Stimulated activated CD8-positive, alpha-beta memory T cell treated with anti-CD3 and anti-CD28 coated beads, Interleukin-15, amount 100 ng/mL, for 48 hours (primary cell): ENCODE results near the gene SNX33.

Experiments
- DNase-seq, 2 donors: peaks; one replicate each; pipeline ENCODE4 v3.0.0-alpha.2; 2020; ENCODE audit warnings: low read depth in 2 of 2

SNX33 gene

DNA sequence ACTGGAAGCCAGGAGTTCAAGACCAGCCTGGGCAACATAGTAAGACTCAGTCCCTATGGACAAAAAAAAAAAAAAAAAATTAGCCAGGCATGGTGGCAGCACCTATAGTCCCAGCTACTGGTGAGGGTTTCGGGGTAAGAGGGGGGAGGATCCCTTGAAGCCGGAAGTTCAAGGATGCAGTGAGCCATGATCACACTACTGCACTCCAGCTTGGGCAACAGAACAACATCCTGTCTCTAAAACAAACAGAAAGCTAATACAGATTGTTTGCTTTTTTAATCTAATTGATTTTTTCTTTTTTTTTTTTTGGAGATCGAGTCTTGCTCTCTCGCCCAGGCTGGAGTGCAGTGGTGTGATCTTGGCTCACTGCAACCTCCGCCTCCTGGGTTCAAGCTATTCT, 6.1 kb upstream of the SNX33 start:
- DNase-seq, result no peak

DNA sequence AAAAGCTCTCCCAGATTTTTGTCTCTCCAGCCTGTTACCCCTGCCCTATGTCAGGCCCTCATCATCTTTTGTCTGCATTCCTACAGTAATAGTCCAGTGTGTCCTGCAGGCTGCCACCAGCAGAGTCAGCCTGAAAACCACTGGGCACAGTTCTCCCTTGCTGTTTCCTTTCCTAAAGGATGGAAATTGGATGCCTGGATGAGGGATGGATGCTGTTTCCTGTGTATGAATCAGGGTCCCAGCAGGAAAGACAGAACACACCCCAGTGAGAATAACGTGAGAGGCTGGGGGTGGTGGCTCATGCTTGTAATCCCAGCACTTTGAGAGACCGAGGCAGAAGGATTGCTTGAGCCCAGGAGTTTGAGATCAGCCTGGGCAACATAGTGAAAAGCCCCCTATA, 3.3 kb upstream of the SNX33 start:
- DNase-seq, result no peak

GRCh38 chr15:75646112-75646943, 1.4 kb upstream of the SNX33 start:
- DNase-seq, result no peak

DNA sequence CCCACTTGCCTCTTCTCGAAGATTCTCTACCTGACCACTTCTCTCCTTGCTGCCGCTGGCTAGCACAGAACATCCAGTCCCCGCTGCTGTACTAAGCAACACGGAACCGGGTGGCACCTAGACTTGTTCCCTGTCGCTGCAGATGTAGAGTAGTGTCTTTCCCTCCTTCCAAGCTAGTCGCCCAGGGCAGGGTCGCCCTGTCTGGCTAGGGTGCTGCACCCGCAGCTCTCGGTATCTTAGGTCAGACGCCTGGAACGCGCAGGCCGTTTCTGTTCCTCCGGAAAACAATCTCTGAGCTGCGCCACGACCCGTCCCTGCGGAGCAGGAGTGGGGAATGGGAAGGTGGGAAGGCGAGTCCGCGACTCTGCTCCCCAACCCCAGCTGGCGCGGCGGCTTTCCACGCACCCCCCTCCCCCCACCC, 758 bp upstream of the SNX33 start:
- DNase-seq, result no peak

DNA sequence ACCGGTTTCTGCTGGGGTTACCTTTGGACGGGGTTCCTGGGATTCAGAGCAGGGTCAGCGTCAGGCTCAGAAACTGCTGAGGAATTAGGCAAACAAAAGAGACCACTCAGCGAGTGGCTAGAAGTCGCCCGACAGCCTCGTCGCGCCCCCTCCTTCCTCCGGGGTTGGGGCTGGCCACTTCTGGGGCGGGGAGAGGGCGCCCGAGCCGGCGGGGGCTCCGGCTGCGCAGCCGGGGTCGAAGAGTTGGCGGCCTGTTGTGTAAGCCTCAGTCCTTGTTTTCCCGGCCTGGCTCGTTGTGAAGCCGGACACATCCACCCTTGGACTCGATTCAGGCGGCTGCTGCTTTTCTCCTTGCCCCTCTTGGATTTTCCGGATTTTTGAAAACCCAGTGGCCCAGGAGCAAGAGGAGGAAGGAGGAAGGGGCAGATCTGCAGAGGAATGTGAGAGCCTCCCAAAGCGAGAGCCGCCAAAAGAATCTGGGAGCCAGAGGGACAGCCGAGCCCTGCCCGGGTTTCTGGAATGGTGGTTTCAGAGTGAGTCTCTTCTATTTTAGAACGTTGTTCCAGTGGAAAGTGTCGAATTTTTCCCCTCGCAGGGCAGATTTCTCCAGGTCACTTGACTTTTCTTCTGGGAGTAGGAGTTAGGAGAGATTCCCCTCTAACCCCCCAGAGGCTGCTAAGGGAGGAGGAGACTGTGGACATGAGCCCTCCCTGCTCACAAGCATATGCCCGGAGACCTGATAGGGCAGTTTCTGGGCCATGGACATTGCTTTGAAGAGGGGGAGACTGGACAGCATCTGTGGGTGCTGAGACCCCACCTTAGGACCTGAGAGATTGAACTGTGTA, 666 bp downstream of the SNX33 start:
- no peak for DNase-seq

DNA sequence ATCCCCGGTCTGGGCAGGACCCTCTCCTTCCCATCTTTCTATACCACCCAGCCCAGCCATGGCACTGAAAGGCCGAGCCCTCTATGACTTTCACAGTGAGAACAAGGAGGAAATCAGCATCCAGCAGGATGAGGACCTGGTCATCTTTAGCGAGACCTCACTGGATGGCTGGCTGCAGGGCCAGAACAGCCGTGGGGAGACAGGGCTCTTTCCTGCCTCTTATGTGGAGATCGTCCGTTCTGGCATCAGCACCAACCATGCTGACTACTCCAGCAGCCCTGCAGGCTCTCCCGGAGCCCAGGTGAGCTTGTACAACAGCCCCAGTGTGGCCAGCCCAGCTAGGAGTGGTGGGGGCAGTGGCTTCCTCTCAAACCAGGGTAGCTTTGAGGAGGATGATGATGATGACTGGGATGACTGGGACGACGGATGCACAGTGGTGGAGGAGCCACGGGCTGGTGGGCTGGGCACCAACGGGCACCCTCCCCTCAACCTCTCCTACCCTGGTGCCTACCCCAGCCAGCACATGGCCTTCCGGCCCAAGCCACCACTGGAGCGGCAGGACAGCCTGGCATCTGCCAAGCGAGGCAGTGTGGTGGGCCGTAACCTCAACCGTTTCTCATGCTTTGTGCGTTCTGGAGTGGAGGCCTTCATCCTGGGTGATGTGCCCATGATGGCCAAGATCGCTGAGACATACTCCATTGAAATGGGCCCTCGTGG, 1.5 kb downstream of the SNX33 start:
- no peak for DNase-seq

GRCh38 chr15:75649848-75650247, 2.1 kb downstream of the SNX33 start:
- DNase-seq, result no peak

GRCh38 chr15:75650908-75651809, 3.4 kb downstream of the SNX33 start:
- no peak for DNase-seq

- DNase-seq, result no peak
These were observed 4.3 kb downstream of the SNX33 start for GRCh38 chr15:75651810-75652543.

DNA sequence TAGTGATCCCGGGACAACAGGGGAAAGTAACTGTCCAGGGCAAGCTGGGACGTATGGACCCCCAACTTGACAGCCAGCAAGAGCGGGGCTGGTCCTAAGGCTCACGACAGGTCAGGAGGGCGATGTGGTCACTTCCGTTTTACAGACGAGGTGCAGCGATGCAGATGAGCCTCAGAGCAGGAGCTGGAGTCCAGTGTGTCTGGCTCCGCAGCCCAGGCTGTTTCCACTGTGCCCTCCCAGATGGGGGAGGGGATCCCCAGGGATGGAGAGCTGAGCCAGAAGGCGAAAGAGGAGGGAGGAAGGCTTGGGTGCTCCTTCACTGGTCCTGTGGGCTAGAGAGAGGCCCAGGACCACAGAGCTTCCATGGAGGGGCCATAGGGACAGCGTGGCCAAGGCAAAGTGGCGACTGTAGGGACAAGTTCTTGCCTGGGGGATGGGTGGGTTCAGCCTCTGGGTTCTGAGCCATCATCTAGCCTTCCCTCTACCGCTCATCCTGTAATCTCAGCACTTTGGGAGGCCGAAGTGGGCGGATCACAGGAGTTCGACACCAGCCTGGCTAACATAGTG, 5.7 kb downstream of the SNX33 start:
- no peak for DNase-seq

DNA sequence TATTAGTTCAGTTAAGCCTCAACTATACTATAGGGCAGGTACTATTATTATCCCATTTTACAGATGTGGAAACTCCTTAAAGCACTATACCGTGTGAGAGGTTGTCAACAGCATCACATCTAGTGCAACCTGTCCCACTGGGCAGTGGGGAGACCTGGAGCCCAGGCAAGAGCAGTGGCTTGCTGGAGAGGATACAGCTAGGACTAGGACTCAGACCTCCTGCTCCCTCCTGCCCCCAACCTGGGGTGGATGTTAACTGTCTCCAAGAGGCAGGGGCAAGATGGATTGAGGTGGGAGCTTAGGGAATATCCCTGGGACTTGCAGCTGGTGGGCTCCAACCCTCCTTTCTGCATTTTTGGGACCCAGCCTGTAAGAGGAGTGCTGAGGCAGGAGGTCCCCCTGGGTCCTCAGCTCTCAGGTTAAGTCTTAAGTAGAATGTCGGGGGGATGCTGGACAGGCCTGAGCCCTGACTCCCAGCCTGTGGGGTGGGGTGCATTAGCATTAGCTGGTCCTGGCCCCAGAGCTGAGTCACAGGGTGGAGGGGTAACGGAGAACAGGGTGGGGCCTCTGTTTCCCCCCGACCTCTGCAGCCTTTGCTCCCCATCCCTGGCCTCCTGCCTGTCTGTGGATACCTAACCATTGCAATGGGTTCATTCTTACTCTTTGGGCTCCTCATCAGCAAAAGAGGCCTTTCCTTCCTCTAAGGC, 6.6 kb downstream of the SNX33 start:
- no peak for DNase-seq

DNA sequence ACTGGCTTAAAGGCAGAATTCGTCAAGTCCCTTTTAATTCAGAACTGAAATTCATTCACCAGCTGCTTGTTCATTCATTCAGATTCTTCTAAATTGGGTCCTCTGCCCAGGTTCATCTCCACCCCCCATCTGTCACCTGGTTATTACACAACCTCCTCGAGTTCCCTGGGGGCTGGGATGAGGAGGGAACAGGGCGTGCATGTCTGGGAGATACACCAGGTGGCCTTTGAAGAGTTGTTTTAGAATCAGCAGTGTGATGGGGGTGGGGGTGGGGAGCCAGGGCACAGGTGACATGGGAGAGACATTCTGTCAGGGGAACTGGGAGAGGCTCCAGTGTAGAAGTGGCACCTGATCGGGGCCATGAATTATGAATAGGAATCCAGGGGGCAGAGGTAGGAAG, 8.2 kb downstream of the SNX33 start:
- no peak for DNase-seq

DNA sequence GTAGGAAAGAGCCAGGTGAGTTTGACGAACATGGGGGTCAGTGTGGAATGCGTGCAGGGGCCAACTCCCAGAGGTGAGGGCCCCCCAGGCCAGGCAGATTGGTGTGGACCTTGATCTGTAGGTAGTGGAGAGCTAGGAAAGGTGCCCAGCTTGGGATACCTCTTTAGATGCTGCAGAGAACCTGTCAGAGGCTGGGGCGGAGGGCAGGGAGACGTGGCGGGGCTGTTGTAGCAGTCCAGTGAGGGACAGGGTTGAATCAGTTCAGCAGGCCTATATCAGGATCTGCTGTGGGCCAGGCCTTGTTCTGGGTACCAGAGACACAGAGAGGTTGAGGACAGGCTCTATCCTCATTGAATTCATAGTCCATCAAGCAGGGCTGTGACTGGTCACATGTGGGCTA, 8.6 kb downstream of the SNX33 start:
- no peak for DNase-seq

DNA sequence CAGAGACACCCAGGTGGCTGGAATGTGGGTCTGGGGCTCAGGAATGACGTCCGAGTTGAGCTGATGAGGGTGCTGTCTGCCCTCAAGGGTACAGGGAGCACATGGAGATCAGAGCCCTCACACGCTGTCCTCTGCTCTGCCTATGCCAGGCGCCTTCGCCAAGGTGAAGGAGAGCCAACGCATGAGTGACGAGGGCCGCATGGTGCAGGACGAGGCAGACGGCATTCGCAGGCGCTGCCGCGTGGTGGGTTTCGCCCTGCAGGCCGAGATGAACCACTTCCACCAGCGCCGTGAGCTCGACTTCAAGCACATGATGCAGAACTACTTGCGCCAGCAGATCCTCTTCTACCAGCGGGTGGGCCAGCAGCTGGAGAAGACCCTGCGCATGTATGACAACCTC, 9.1 kb downstream of the SNX33 start:
- no peak for DNase-seq

- no peak for DNase-seq
These were observed 11.5 kb downstream of the SNX33 start for GRCh38 chr15:75659141-75659771.

DNA sequence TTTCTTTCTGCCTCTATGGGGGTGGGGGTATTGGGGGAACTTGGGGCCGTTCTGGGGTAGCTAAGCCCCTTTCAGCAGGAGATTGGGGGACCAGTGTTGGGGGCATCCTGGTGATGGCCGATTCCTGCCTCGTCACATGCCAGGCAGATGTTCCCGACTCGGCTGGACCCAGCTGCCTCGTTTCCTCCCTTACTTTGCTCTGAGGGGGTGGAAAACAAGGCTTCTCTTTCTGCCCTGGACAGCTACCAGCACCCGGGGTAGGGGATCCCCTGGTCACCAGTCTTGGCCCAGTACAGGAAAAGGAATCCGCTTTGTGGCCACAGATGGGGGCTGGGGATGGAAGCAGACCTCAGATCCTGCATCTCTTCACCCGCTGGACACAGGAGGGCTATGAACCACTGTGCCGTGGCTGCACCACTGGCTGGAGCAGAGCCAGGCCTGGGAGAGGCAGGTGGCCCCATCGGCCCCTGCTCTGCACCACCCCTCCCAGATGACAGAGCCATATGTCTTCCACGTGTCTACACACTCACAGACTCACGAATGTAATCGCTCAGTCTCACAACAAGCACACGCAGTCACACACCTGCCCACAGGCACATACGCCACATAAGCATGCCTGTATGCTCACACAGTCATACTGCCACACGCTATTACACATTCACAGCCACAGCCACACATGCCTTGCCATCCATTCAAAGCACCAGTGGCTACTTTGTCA, 12.4 kb downstream of the SNX33 start:
- DNase-seq, result no peak

- no peak for DNase-seq
These were observed 13.5 kb downstream of the SNX33 start for GRCh38 chr15:75661100-75661755.

DNA sequence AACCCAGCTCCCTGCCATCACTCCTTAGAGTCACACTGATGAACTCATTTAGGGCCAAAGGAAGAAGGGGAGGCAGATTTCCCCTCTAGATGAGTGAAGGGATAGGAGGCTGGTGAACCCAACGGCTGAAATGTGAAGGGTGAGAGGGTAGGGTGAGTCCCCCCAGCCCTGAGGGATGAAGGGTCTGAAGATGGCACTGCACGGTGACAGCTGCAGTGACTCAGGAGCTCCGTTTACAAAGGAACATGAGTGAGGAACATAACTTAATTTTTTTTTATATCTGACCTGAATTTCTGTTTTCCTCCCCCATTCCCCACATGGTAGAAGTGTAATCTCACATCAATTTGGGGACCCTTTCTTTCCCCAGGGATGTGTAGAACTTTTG, 14.0 kb downstream of the SNX33 start:
- no peak for DNase-seq
